Activated T-helper 17 cell treated with anti-CD3 and anti-CD28 coated beads, Interleukin-2, amount 50 U/mL, for 72 hours (primary cell): Measurements from ENCODE around the gene ITGBL1. TPM values are rescaled to one million over a fixed set of nuclear protein-coding genes. Genes with fewer than 3 reads are reported as not detected.

Experiments used
- ATAC-seq: fragments of 150-1000 bp; cut with Tn5 transposase; replicated peaks from 2 replicates; pipeline ENCODE4 v1.10.0; 2021; ENCODE audit warnings: mild to moderate bottlenecking, moderate library complexity
- H3K27ac Mint-ChIP-seq: one replicate; pipeline ENCODE4 v1.8.0; 2022; ENCODE audit warnings: mixed read lengths
- H3K27me3 Mint-ChIP-seq: one replicate; pipeline ENCODE4 v1.8.0; 2022; ENCODE audit warnings: mixed read lengths
- H3K36me3 Mint-ChIP-seq: one replicate; pipeline ENCODE4 v1.8.0; 2022; ENCODE audit warnings: low read depth, mild to moderate bottlenecking, mixed read lengths
- H3K4me1 Mint-ChIP-seq: one replicate; pipeline ENCODE4 v1.8.0; 2022; ENCODE audit warnings: mixed read lengths
- H3K4me3 Mint-ChIP-seq: one replicate; pipeline ENCODE4 v1.8.0; 2022; ENCODE audit warnings: mild to moderate bottlenecking, mixed read lengths
- H3K9me3 Mint-ChIP-seq: one replicate; pipeline ENCODE4 v1.8.0; 2022; ENCODE audit warnings: mixed read lengths
- total RNA-seq, 2 donors: library from RNA; stranded (reverse); gene quantifications; one replicate each; pipeline ENCODE4 v1.2.3, GENCODE V29; 2022

ITGBL1 gene
- total RNA-seq, 2 donors from 2014 or later = 0.05 TPM; not detected in 1

GRCh38 chr13:101751488-101751887 is 299.0 kb downstream of the ITGBL1 start:
- Mint-ChIP-seq H3K27me3 (peaks cover 5% of the 10 kb centered on the region), H3K9me3 (no peaks in the 10 kb centered on the region), H3K27ac (no peak overlapping the region), H3K36me3 (no peaks in the 10 kb centered on the region), H3K4me1 (no peaks in the 10 kb centered on the region), H3K4me3 (no peak overlapping the region)
- ATAC-seq = no peak

- ATAC-seq = no peak
- Mint-ChIP-seq H3K36me3 (no peaks in the 10 kb centered on the region), H3K27me3 (peaks cover 4% of the 10 kb centered on the region), H3K4me1 (no peaks in the 10 kb centered on the region), H3K27ac (no peak overlapping the region), H3K4me3 (no peak overlapping the region), H3K9me3 (no peaks in the 10 kb centered on the region)
Measured at GRCh38 chr13:101752432-101752831, 300.0 kb downstream of the ITGBL1 start.

GRCh38 chr13:101755228-101755887 is 302.9 kb downstream of the ITGBL1 start:
- Mint-ChIP-seq H3K36me3 (no peaks in the 10 kb centered on the region), H3K27ac (no peak overlapping the region), H3K9me3 (no peaks in the 10 kb centered on the region), H3K4me3 (no peak overlapping the region), H3K27me3 (peaks cover 12% of the 10 kb centered on the region), H3K4me1 (no peaks in the 10 kb centered on the region)
- ATAC-seq = no peak

- H3K36me3 Mint-ChIP-seq = no peaks in the 10 kb centered on the region
- H3K9me3 Mint-ChIP-seq = no peaks in the 10 kb centered on the region
- H3K4me1 Mint-ChIP-seq = no peaks in the 10 kb centered on the region
- no peak for ATAC-seq
- H3K4me3 Mint-ChIP-seq = no peak overlapping the region
- peaks cover 17% of the 10 kb centered on the region for H3K27me3 Mint-ChIP-seq
- H3K27ac Mint-ChIP-seq = no peak overlapping the region
Measured at GRCh38 chr13:101757446-101758039, 305.1 kb downstream of the ITGBL1 start.

GRCh38 chr13:101763191-101763590 is 310.7 kb downstream of the ITGBL1 start:
- H3K9me3 Mint-ChIP-seq = no peaks in the 10 kb centered on the region
- no peak overlapping the region for H3K4me3 Mint-ChIP-seq
- no peaks in the 10 kb centered on the region for H3K36me3 Mint-ChIP-seq
- no peak overlapping the region for H3K27ac Mint-ChIP-seq
- ATAC-seq = no peak
- no peaks in the 10 kb centered on the region for H3K4me1 Mint-ChIP-seq
- peaks cover 27% of the 10 kb centered on the region for H3K27me3 Mint-ChIP-seq

Other genes starting within 250 kb of the ITGBL1 start
- gene NALCN, start 36.2 kb upstream of the ITGBL1 start, total RNA-seq = not detected